WTC11 (cell line): Measurements from ENCODE around the gene TEFM. TPM values are rescaled to one million over a fixed set of nuclear protein-coding genes. Genes with fewer than 3 reads are reported as not detected.

Experiments
- ATAC-seq: fragments of 200-7000 bp; cut with Tn5 transposase; 2 replicates; pipeline ENCODE4 v1.10.0; 2021; ENCODE audit warnings: mild to moderate bottlenecking, moderate library complexity
- CTCF ChIA-PET: fragments of 300-600 bp; sonication (Branson Sonifier 250); formaldehyde crosslinking; loops from one replicate; lab custom pipeline; 2021; ENCODE audit warnings: antibody characterized with exemption; lab: Charles Lee
- POLR2A ChIA-PET: fragments of 350-600 bp; sonication (Branson Sonifier 250); formaldehyde crosslinking; loops from one replicate; lab custom pipeline; 2021; ENCODE audit warnings: antibody characterized with exemption; lab: Charles Lee
- DNase-seq: peaks from one replicate; pipeline ENCODE4 v3.0.0; 2021; ENCODE audit warnings: low spot score
- H3K27ac Mint-ChIP-seq: 2 replicates; pipeline ENCODE4 v1.8.0; 2021; ENCODE audit warnings: mixed read lengths
- H3K27me3 Mint-ChIP-seq: 2 replicates; pipeline ENCODE4 v1.8.0; 2021; ENCODE audit warnings: low read depth, mild to moderate bottlenecking, moderate library complexity, mixed read lengths
- H3K36me3 Mint-ChIP-seq: 2 replicates; pipeline ENCODE4 v1.8.0; 2021; ENCODE audit warnings: mixed read lengths
- H3K4me1 Mint-ChIP-seq: 2 replicates; pipeline ENCODE4 v1.8.0; 2022; ENCODE audit warnings: mixed read lengths
- H3K4me3 Mint-ChIP-seq: 2 replicates; pipeline ENCODE4 v1.8.0; 2021; ENCODE audit warnings: mild to moderate bottlenecking, moderate library complexity, mixed read lengths
- H3K9me3 Mint-ChIP-seq: 2 replicates; pipeline ENCODE4 v1.8.0; 2021; ENCODE audit warnings: mixed read lengths
- CREB1 ChIP-seq: sonication (generic); formaldehyde crosslinking; IDR thresholded peaks from 2 replicates; pipeline ENCODE4 v1.8.0; 2023; ENCODE audit warnings: mild to moderate bottlenecking, missing genetic modification reagents
- ESRRA ChIP-seq: sonication (generic); formaldehyde crosslinking; IDR thresholded peaks from 2 replicates; pipeline ENCODE4 v1.8.1; 2022; ENCODE audit warnings: mild to moderate bottlenecking, missing genetic modification reagents, borderline replicate concordance
- FOXJ3 ChIP-seq: sonication (generic); formaldehyde crosslinking; IDR thresholded peaks from 2 replicates; pipeline ENCODE4 v1.9.0; 2021; ENCODE audit warnings: missing genetic modification reagents, mild to moderate bottlenecking, borderline replicate concordance
- IRF2 ChIP-seq: sonication (generic); formaldehyde crosslinking; IDR thresholded peaks from 2 replicates; pipeline ENCODE4 v1.8.0; 2022; ENCODE audit warnings: low read depth, missing genetic modification reagents, borderline replicate concordance
- JAZF1 ChIP-seq: fragments of 250-450 bp; sonication (Bioruptor Pico); IDR thresholded peaks from 2 replicates; pipeline ENCODE4 v1.9.0; 2021; ENCODE audit warnings: moderate library complexity, mild to moderate bottlenecking, inconsistent platforms
- KAT7 ChIP-seq: sonication (generic); formaldehyde crosslinking; IDR thresholded peaks from 2 replicates; pipeline ENCODE4 v1.8.1; 2023; ENCODE audit warnings: missing genetic modification reagents, mild to moderate bottlenecking, borderline replicate concordance
- MYBL2 ChIP-seq: sonication (generic); formaldehyde crosslinking; IDR thresholded peaks from 2 replicates; pipeline ENCODE4 v1.8.1; 2023; ENCODE audit warnings: mild to moderate bottlenecking, moderate library complexity, missing genetic modification reagents
- NR2C2 ChIP-seq: sonication (generic); formaldehyde crosslinking; IDR thresholded peaks from 2 replicates; pipeline ENCODE4 v1.8.0; 2022; ENCODE audit warnings: mild to moderate bottlenecking, missing genetic modification reagents
- PREB ChIP-seq: sonication (generic); formaldehyde crosslinking; IDR thresholded peaks from 2 replicates; pipeline ENCODE4 v1.8.1; 2022; ENCODE audit warnings: mild to moderate bottlenecking, missing genetic modification reagents, moderate library complexity, borderline replicate concordance
- PRRX2 ChIP-seq: fragments of 250-450 bp; sonication (Bioruptor Pico); IDR thresholded peaks from 2 replicates; pipeline ENCODE4 v1.8.0; 2021; ENCODE audit warnings: mild to moderate bottlenecking
- RORB ChIP-seq: fragments of 250-450 bp; sonication (Bioruptor Pico); IDR thresholded peaks from 2 replicates; pipeline ENCODE4 v1.9.0; 2021; ENCODE audit warnings: mild to moderate bottlenecking
- SMAD3 ChIP-seq: sonication (generic); formaldehyde crosslinking; IDR thresholded peaks from 2 replicates; pipeline ENCODE4 v1.8.0; 2022; ENCODE audit warnings: missing genetic modification reagents, mild to moderate bottlenecking, borderline replicate concordance
- SMAD4 ChIP-seq: sonication (generic); formaldehyde crosslinking; IDR thresholded peaks from 2 replicates; pipeline ENCODE4 v1.8.0; 2022; ENCODE audit warnings: mild to moderate bottlenecking, missing genetic modification reagents
- SOX15 ChIP-seq: fragments of 250-450 bp; sonication (Bioruptor Pico); IDR thresholded peaks from 2 replicates; pipeline ENCODE4 v1.9.0; 2021; ENCODE audit warnings: mild to moderate bottlenecking
- SP1 ChIP-seq: sonication (generic); formaldehyde crosslinking; conservative IDR thresholded peaks from 2 replicates; pipeline ENCODE4 v1.8.1; 2022; ENCODE audit warnings: missing genetic modification reagents
- TP53 ChIP-seq: sonication (generic); formaldehyde crosslinking; IDR thresholded peaks from 2 replicates; pipeline ENCODE4 v1.8.1; 2023; ENCODE audit warnings: mild to moderate bottlenecking, missing genetic modification reagents
- ZNF396 ChIP-seq: fragments of 250-450 bp; sonication (Bioruptor Pico); IDR thresholded peaks from 2 replicates; pipeline ENCODE4 v1.8.0; 2021; ENCODE audit warnings: mild to moderate bottlenecking, moderate library complexity, borderline replicate concordance
- total RNA-seq: library from RNA; stranded (reverse); gene quantifications from 3 replicates; pipeline ENCODE4 v1.2.3, GENCODE V29; 2021
- TF ChIP-seq, protein P1 (sequence below): sonication (generic); formaldehyde crosslinking; IDR thresholded peaks from 2 replicates; pipeline ENCODE4 v1.8.0; 2022; ENCODE audit warnings: mild to moderate bottlenecking, missing genetic modification reagents
- TF ChIP-seq, protein P2 (sequence below): sonication (generic); formaldehyde crosslinking; IDR thresholded peaks from 2 replicates; pipeline ENCODE4 v1.8.1; 2023; ENCODE audit warnings: mild to moderate bottlenecking, missing genetic modification reagents, borderline replicate concordance
- TF ChIP-seq, protein P3 (sequence below): fragments of 250-450 bp; sonication (Bioruptor Pico); IDR thresholded peaks from 2 replicates; pipeline ENCODE4 v1.9.0; 2021; ENCODE audit warnings: mild to moderate bottlenecking

TEFM gene
- total RNA-seq, 1 experiment from 2014 or later: 12.3 TPM

DNA sequence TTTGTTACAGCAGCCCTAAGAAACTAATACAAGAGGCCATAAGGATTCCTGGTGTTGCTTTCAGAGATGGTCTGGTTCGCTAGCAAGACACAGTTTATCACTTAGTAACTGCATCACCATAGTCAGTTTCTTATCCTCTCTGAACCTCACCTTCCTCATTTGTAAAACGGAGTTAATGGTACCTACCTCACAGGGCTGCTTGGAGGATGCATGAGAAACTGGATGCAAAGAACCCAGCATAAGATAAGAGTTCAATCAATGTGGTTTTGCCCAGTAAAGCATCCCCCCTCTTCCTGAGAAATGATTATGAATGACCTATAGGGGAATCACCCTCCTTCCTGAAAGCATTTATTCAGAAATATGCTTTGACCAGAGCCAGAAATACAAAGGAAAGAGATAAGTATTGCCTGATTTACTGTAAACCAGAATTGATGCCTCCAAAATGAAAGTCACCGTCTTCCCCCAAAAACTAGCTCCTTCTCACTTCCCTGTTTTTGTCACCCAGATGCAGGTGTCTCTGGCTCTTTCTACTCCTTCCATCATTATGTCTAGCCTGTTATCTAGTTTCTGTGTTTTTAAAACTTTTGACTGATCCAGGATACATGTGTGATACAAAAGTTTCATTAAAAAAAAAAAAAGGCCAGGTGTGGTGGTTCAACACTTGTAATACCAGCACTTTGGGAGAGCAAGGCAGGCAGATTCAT, 2.8 kb upstream of the TEFM start (continued):
- TF ChIP-seq PREB (no peak), NR2C2 (CRISPR knock-in tag) (no peak), ESRRA (CRISPR knock-in tag) (no peak), ZNF396 (CRISPR knock-in tag) (no peak)
- TF ChIP-seq, protein P1, sequence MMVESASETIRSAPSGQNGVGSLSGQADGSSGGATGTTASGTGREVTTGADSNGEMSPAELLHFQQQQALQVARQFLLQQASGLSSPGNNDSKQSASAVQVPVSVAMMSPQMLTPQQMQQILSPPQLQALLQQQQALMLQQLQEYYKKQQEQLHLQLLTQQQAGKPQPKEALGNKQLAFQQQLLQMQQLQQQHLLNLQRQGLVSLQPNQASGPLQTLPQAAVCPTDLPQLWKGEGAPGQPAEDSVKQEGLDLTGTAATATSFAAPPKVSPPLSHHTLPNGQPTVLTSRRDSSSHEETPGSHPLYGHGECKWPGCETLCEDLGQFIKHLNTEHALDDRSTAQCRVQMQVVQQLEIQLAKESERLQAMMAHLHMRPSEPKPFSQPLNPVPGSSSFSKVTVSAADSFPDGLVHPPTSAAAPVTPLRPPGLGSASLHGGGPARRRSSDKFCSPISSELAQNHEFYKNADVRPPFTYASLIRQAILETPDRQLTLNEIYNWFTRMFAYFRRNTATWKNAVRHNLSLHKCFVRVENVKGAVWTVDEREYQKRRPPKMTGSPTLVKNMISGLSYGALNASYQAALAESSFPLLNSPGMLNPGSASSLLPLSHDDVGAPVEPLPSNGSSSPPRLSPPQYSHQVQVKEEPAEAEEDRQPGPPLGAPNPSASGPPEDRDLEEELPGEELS (CRISPR knock-in tag): no peak

DNA sequence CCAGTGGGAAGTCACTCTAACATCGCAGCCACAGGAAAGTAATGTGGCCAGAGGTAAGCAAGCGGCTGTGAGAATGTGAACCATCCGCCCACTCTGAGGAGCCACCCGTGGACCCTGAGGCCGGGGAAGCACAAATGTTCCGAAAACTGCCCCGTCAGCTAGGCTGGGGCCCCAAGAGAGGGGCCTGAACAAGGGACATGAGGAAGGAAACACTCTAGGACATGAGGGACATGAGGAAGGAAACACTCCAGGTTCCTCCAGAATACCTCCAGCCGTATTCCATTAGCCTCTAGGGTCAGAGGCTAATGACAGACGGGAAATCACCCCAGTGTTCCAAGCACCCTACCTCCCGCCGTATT, 317 bp downstream of the TEFM start:
- no peak for DNase-seq

GRCh38 chr17:30897311-30897710, 8.7 kb downstream of the TEFM start:
- Mint-ChIP-seq H3K36me3 (peaks cover 25% of the 10 kb centered on the region), H3K4me3 (no peak overlapping the region), H3K27ac (no peak overlapping the region), H3K27me3 (no peaks in the 10 kb centered on the region), H3K4me1 (no peaks in the 10 kb centered on the region), H3K9me3 (no peaks in the 10 kb centered on the region)
- ATAC-seq: no peak
- POLR2A ChIA-PET: no interaction called here
- TF ChIP-seq, protein P2, sequence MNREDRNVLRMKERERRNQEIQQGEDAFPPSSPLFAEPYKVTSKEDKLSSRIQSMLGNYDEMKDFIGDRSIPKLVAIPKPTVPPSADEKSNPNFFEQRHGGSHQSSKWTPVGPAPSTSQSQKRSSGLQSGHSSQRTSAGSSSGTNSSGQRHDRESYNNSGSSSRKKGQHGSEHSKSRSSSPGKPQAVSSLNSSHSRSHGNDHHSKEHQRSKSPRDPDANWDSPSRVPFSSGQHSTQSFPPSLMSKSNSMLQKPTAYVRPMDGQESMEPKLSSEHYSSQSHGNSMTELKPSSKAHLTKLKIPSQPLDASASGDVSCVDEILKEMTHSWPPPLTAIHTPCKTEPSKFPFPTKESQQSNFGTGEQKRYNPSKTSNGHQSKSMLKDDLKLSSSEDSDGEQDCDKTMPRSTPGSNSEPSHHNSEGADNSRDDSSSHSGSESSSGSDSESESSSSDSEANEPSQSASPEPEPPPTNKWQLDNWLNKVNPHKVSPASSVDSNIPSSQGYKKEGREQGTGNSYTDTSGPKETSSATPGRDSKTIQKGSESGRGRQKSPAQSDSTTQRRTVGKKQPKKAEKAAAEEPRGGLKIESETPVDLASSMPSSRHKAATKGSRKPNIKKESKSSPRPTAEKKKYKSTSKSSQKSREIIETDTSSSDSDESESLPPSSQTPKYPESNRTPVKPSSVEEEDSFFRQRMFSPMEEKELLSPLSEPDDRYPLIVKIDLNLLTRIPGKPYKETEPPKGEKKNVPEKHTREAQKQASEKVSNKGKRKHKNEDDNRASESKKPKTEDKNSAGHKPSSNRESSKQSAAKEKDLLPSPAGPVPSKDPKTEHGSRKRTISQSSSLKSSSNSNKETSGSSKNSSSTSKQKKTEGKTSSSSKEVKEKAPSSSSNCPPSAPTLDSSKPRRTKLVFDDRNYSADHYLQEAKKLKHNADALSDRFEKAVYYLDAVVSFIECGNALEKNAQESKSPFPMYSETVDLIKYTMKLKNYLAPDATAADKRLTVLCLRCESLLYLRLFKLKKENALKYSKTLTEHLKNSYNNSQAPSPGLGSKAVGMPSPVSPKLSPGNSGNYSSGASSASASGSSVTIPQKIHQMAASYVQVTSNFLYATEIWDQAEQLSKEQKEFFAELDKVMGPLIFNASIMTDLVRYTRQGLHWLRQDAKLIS (CRISPR knock-in tag): no peak
- TF ChIP-seq TP53 (CRISPR knock-in tag) (no peak), PRRX2 (CRISPR knock-in tag) (no peak), MYBL2 (CRISPR knock-in tag) (no peak), KAT7 (CRISPR knock-in tag) (no peak), NR2C2 (CRISPR knock-in tag) (no peak), FOXJ3 (CRISPR knock-in tag) (no peak)
- DNase-seq: no peak
- CTCF ChIA-PET: no interaction called here

More for the DNA sequence above, 317 bp downstream of the TEFM start:
- TF ChIP-seq SMAD3 (CRISPR knock-in tag) (no peak), SMAD4 (CRISPR knock-in tag) (no peak), SP1 (no peak), CREB1 (CRISPR knock-in tag) (no peak), SOX15 (CRISPR knock-in tag) (no peak), JAZF1 (CRISPR knock-in tag) (no peak), IRF2 (CRISPR knock-in tag) (no peak), PREB (no peak), RORB (CRISPR knock-in tag) (no peak)
- TF ChIP-seq, protein P3, sequence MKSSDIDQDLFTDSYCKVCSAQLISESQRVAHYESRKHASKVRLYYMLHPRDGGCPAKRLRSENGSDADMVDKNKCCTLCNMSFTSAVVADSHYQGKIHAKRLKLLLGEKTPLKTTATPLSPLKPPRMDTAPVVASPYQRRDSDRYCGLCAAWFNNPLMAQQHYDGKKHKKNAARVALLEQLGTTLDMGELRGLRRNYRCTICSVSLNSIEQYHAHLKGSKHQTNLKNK (CRISPR knock-in tag): no peak
- H3K9me3 Mint-ChIP-seq: no peaks in the 10 kb centered on the region
- peaks cover 4% of the 10 kb centered on the region for H3K36me3 Mint-ChIP-seq
- H3K27ac Mint-ChIP-seq: peak overlapping the region; percentile 79
- peak overlapping the region; percentile 100 for H3K4me3 Mint-ChIP-seq
- peak; percentile 26 for ATAC-seq
- H3K4me1 Mint-ChIP-seq: peaks cover 12% of the 10 kb centered on the region
- POLR2A ChIA-PET: no interaction called here
- CTCF ChIA-PET: no interaction called here
- H3K27me3 Mint-ChIP-seq: no peaks in the 10 kb centered on the region
